HUES64 (cell line): ENCODE results near the gene NID1.
"Not testable (repeated sequence)": the region's sequence is repeated elsewhere in the genome, so short reads cannot be mapped to it uniquely, and the experiment has no call there.

Source experiments
- H3K27ac ChIP-seq: 2 replicates; pipeline ENCODE4 v1.7.0; 2013; ENCODE audit warnings: low read depth, low read length, inconsistent platforms
- H3K27me3 ChIP-seq: 2 replicates; pipeline ENCODE4 v1.6.1; 2013; ENCODE audit warnings: mild to moderate bottlenecking, low read length; ENCODE audit not compliant: insufficient read depth
- H3K36me3 ChIP-seq: 2 replicates; pipeline ENCODE4 v1.6.1; 2013; ENCODE audit warnings: mild to moderate bottlenecking, low read length; ENCODE audit not compliant: insufficient read depth
- H3K4me1 ChIP-seq: 2 replicates; pipeline ENCODE4 v1.6.1; 2013; ENCODE audit warnings: mild to moderate bottlenecking, low read length, moderate library complexity; ENCODE audit not compliant: insufficient read depth
- H3K4me3 ChIP-seq: 2 replicates; pipeline ENCODE4 v1.5.1; 2013; ENCODE audit warnings: mild to moderate bottlenecking, low read length, moderate library complexity
- H3K9ac ChIP-seq: 2 replicates; pipeline ENCODE4 v1.6.1; 2013; ENCODE audit warnings: mild to moderate bottlenecking, low read depth, low read length
- H3K9me3 ChIP-seq: 2 replicates; pipeline ENCODE4 v1.6.1; 2013; ENCODE audit warnings: low read depth, low read length; ENCODE audit not compliant: insufficient read depth
- WGBS: fragments of 150-250, 120-280 bp; methylation state at CpG from one replicate; pipeline ENCODE4 v1.1.7; 2013; ENCODE audit warnings: missing lambda C conversion rate; 5-methylcytosine and 5-hydroxymethylcytosine counted together

NID1 gene

GRCh38 chr1:236103059-236103458 lies 38.2 kb upstream of the NID1 start:
- Histone ChIP-seq H3K36me3 (no peaks in the 10 kb centered on the region), H3K27me3 (peaks cover 2% of the 10 kb centered on the region), H3K4me1 (peaks cover 9% of the 10 kb centered on the region), H3K9me3 (no peaks in the 10 kb centered on the region), H3K9ac (no peak overlapping the region), H3K27ac (no peak overlapping the region; the same call in 1 of the 2 replicates), H3K4me3 (peak overlapping the region; percentile 19; the same call in 1 of the 2 replicates)
- 6% methylated on average over 7 of the region's 7 CpGs for WGBS

- Histone ChIP-seq H3K4me1 (peaks cover 9% of the 10 kb centered on the region), H3K27me3 (peaks cover 2% of the 10 kb centered on the region)
- WGBS = 82% methylated on average over 11 of the region's 11 CpGs
Measured at GRCh38 chr1:236102611-236103010, 37.7 kb upstream of the NID1 start.

GRCh38 chr1:236101233-236102200 lies 36.6 kb upstream of the NID1 start:
- H3K9me3 ChIP-seq = peaks cover 7% of the 10 kb centered on the region
- WGBS = 88% methylated on average over 10 of the region's 10 CpGs
- H3K4me3 ChIP-seq = no peak overlapping the region
- H3K36me3 ChIP-seq = no peaks in the 10 kb centered on the region
- H3K27ac ChIP-seq = no peak overlapping the region
- no peak overlapping the region for H3K9ac ChIP-seq
- H3K27me3 ChIP-seq = peaks cover 2% of the 10 kb centered on the region
- peaks cover 9% of the 10 kb centered on the region for H3K4me1 ChIP-seq

More at GRCh38 chr1:236102611-236103010, 37.7 kb upstream of the NID1 start:
- Histone ChIP-seq H3K27ac (no peak overlapping the region; the same call in 1 of the 2 replicates), H3K4me3 (no peak overlapping the region), H3K9me3 (no peaks in the 10 kb centered on the region), H3K36me3 (no peaks in the 10 kb centered on the region), H3K9ac (no peak overlapping the region)

- 92% methylated on average over 15 of the region's 15 CpGs for WGBS
Measured at GRCh38 chr1:236100799-236101198, 35.9 kb upstream of the NID1 start.

GRCh38 chr1:236099355-236099974 lies 34.6 kb upstream of the NID1 start:
- Histone ChIP-seq H3K9ac (no peak overlapping the region), H3K4me3 (no peak overlapping the region), H3K4me1 (peaks cover 9% of the 10 kb centered on the region), H3K27ac (no peak overlapping the region), H3K36me3 (no peaks in the 10 kb centered on the region), H3K9me3 (peaks cover 18% of the 10 kb centered on the region), H3K27me3 (no peaks in the 10 kb centered on the region; the same call in 1 of the 2 replicates)
- 87% methylated on average over 12 of the region's 12 CpGs for WGBS

More at GRCh38 chr1:236100799-236101198, 35.9 kb upstream of the NID1 start:
- Histone ChIP-seq H3K9ac (no peak overlapping the region), H3K27me3 (peaks cover 2% of the 10 kb centered on the region), H3K36me3 (no peaks in the 10 kb centered on the region), H3K4me3 (no peak overlapping the region), H3K4me1 (peaks cover 9% of the 10 kb centered on the region), H3K9me3 (peaks cover 14% of the 10 kb centered on the region), H3K27ac (no peak overlapping the region)

GRCh38 chr1:236098267-236098666 lies 33.4 kb upstream of the NID1 start:
- H3K4me3 ChIP-seq = no peak overlapping the region
- H3K36me3 ChIP-seq = no peaks in the 10 kb centered on the region
- no peak overlapping the region for H3K9ac ChIP-seq
- WGBS = 92% methylated on average over 1 of the region's 1 CpG
- no peaks in the 10 kb centered on the region for H3K27me3 ChIP-seq
- no peak overlapping the region for H3K27ac ChIP-seq
- H3K4me1 ChIP-seq = peaks cover 6% of the 10 kb centered on the region
- peaks cover 18% of the 10 kb centered on the region for H3K9me3 ChIP-seq

- H3K9ac ChIP-seq, H3K36me3 ChIP-seq, H3K4me3 ChIP-seq, H3K27me3 ChIP-seq, H3K4me1 ChIP-seq: not testable (repeated sequence)
- peak overlapping the region; percentile 29; the same call in 1 of the 2 replicates for H3K27ac ChIP-seq
- peaks cover 18% of the 10 kb centered on the region for H3K9me3 ChIP-seq
- WGBS = 77% methylated on average over 14 of the region's 15 CpGs
Measured at GRCh38 chr1:236096660-236097482, 32.0 kb upstream of the NID1 start.

- no peaks in the 10 kb centered on the region for H3K4me1 ChIP-seq
- no peak overlapping the region for H3K9ac ChIP-seq
- 97% methylated on average over 2 of the region's 3 CpGs for WGBS
- no peak overlapping the region for H3K4me3 ChIP-seq
- no peak overlapping the region for H3K27ac ChIP-seq
- H3K27me3 ChIP-seq = no peaks in the 10 kb centered on the region
- no peaks in the 10 kb centered on the region for H3K36me3 ChIP-seq
- peaks cover 18% of the 10 kb centered on the region for H3K9me3 ChIP-seq
Measured at GRCh38 chr1:236095705-236096520, 31.0 kb upstream of the NID1 start.

GRCh38 chr1:236092899-236093298 lies 28.0 kb upstream of the NID1 start:
- WGBS = 89% methylated on average over 5 of the region's 5 CpGs
- no peak overlapping the region for H3K27ac ChIP-seq
- H3K36me3 ChIP-seq = no peaks in the 10 kb centered on the region
- H3K4me3 ChIP-seq = no peak overlapping the region
- H3K4me1 ChIP-seq = no peaks in the 10 kb centered on the region
- H3K27me3 ChIP-seq = no peaks in the 10 kb centered on the region
- H3K9ac ChIP-seq = no peak overlapping the region
- peaks cover 18% of the 10 kb centered on the region for H3K9me3 ChIP-seq

GRCh38 chr1:236091933-236092318 lies 27.0 kb upstream of the NID1 start:
- H3K4me1 ChIP-seq = no peaks in the 10 kb centered on the region
- peaks cover 14% of the 10 kb centered on the region for H3K9me3 ChIP-seq
- no peak overlapping the region for H3K27ac ChIP-seq
- no peaks in the 10 kb centered on the region for H3K36me3 ChIP-seq
- H3K4me3 ChIP-seq = no peak overlapping the region
- WGBS = over 99% methylated on average over 4 of the region's 5 CpGs
- H3K9ac ChIP-seq = no peak overlapping the region
- no peaks in the 10 kb centered on the region for H3K27me3 ChIP-seq
